HG03097 (cell line): ENCODE data around the gene C2orf81.

Experiments used
- ATAC-seq: cut with Tn5 transposase; IDR thresholded peaks from one replicate; pipeline ENCODE4 v1.9.1; 2021; ENCODE audit not compliant: unreplicated experiment, low FRiP score

C2orf81 gene

DNA sequence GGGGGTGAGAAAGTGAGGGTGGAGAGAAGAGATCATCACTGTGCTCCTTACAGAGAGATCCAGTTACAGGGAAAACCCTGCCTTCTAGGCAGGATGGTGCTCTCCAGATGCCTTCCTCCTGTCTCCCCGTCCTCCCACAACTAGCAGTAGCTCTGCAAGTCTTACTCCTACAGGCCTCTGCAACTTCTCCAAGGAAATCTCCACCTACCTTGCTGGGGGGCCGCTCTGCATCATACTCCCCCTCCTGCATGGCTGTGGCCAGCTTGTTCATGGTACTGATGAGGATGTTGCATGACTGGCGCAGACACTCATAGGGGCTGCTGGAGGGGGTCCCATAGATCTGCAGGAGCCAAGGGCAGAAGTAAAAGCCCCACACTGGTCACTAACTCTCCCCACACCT, 55.4 kb downstream of the C2orf81 start:
- no peak for ATAC-seq

DNA sequence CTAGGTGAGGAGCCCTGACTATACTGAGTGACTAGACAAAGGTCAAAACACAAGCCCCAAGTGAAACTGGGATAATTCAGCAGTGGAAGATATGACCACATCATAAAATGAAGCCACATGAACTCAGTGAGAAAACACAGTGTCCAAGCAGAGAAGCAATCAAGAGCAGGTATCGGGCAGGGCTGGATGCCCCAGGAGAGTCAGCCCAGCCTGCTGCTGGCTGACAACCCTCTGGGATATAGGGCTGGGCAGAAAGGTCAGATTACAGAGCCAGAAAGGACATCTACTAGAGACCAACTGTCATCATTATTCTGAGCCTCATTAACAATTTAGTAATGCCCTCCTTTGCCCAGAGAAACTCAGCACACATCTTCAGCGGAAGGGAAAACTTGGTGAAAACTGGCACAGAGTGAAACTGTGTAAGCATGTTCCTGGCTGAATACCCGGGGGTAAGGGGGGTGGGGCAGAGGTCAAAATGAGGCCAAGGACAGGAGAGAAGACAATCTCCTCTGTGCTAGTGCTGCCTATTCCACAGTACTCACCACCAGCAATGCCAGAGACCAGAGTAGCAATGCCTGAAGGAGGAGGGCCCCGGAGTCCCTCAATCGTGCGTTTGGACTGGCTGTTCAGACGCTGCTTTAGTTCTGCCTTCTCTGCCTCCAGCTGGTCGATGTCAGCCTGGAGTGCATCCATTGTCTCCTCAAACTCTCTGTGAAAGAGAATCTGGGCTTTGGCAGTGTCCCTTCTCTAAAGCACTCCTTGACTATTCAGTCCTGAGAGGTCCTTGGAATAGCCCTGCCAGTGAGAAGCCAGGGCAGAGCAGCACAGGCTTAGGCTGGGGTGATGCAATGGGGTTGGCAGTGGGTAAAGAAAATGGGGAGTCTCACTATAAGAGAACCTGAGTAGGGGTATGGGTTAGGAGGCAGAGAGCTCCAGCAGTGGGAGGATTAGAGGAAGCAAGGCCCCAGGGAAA, 56.6 kb downstream of the C2orf81 start:
- ATAC-seq = no peak
